Germinal center (tissue), 1 donor: Measurements from ENCODE around the gene HDAC4.

Source experiments
- DNase-seq: peaks from one replicate; pipeline ENCODE4 v3.0.0; 2012; ENCODE audit warnings: mixed read lengths, low spot score

The HDAC4 gene

DNA sequence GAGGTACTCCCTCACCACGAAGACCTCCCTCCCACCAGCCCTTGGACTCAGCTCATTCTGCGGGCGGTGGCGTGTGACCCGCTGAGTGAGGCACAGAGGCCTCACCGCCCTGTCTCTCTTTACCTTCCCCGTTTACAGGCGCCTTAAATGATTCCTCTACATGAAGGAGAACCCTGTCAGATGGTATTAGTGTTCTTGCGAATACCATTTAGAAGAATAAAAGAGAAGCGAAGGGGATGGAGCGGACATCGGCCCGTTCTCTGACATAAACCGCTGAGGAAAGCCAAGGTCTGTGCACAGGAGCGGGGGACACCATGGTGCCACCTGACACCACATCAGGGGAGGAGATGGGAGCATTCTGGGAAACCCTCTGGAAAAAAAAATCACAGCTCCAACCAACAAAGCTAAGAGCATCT, 179.8 kb downstream of the HDAC4 start:
- no peak for DNase-seq

DNA sequence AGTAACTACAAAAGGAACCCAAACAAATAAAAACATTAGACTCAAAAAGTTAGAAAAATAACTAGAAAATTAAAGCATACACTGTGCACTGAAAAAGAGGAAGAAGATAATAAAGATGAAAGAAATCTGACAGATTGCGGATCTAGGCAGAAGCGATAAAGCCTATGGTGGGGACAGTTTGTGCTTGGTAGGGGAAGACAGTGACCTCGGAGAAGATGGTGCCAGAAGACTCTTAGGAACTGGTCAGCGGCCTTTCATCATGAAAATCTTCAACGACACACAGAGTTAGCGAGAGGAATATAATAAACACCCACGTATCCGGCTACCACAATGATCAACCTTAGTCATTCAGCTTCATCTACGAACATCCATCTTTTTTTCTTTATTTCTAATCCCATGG, 180.5 kb downstream of the HDAC4 start:
- no peak for DNase-seq

GRCh38 chr2:239216614-239217273, 184.1 kb downstream of the HDAC4 start:
- no peak for DNase-seq

GRCh38 chr2:239215988-239216613, 184.7 kb downstream of the HDAC4 start:
- no peak for DNase-seq

- no peak for DNase-seq
These were observed 185.5 kb downstream of the HDAC4 start for GRCh38 chr2:239215136-239215925.

- DNase-seq: no peak
These were observed 186.1 kb downstream of the HDAC4 start for GRCh38 chr2:239214725-239215124.

DNA sequence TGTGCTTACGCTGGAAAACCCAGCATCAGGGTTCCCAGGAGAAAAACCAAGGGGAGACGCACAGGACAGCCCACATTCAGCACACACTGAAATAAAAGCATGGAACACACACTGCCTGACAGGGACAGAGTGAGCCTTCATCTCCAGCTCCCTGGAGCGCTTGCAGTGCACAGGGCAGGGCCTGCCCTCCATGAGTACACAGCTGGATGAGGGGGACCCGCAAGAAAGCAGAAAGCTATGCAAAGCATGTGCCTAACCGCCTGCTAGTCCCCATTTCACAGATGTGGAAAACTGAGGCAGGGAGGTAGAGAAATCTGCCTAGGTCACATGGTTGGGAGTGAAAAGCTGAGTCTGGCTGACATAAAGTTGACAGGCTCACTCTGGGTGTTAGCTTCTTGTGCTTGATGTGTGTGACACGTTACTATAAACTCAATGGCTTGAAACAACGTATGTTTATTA, 187.1 kb downstream of the HDAC4 start:
- no peak for DNase-seq

- DNase-seq: no peak
These were observed 187.7 kb downstream of the HDAC4 start for GRCh38 chr2:239212929-239213642.

GRCh38 chr2:239212121-239212928, 188.5 kb downstream of the HDAC4 start:
- no peak for DNase-seq

- DNase-seq: no peak
These were observed 189.3 kb downstream of the HDAC4 start for GRCh38 chr2:239211396-239212094.

GRCh38 chr2:239209783-239210182, 191.0 kb downstream of the HDAC4 start:
- DNase-seq: no peak

GRCh38 chr2:239208465-239209180, 192.2 kb downstream of the HDAC4 start:
- no peak for DNase-seq

DNA sequence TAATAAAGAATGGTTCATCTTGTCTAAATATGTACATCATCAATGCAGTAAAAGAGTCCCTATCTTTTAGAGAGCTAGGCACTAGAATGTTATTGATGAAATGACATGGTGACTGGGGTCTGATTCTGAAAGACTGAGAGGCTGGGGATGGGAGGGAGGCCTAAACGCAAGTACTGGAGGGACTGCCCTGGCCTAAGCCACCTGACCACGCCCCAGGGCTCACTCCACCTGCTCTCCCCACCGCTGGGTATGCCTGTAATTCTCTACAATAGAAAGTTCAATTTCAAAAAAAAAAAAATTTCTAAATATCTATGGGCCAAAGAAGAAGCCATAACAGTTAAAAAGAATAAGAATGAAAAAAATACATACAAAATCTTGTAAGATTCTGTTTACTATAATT, 194.0 kb downstream of the HDAC4 start:
- no peak for DNase-seq

- no peak for DNase-seq
These were observed 194.8 kb downstream of the HDAC4 start for GRCh38 chr2:239206042-239206441.

GRCh38 chr2:239204876-239205468, 195.8 kb downstream of the HDAC4 start:
- DNase-seq: no peak

GRCh38 chr2:239204136-239204875, 196.5 kb downstream of the HDAC4 start:
- no peak for DNase-seq

DNA sequence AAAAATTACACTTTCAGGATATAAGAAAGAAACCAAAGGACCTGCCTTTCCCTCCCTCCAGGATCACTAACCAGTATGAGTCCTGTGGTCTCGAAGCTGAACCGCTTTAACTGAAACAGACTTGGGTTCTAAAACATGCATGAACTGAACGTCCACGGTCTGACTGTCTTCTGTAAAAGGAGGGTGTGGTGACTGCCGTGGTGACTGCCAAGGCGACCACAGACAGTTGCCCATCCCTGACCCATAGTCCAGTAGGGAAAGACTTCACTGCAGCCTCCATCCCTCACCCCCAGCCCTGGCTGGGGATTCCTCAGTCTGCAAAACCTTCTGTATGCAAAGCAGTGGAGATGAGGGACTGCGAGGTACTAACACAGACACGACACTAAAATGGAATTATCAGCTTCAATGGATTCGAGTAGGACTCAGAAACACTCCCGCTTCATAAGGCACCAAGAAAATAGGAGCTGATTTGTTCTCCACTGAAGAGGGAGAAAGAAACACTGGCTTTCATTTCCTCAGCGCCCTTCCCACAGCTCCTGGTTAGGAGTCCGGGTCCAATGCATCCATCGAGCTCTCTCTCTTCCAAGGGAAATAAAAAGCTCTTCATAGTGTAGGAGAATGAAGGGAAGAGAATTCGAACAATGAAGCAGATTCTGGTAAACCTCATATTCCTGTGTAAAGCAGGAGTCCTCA, 197.2 kb downstream of the HDAC4 start:
- no peak for DNase-seq

DNA sequence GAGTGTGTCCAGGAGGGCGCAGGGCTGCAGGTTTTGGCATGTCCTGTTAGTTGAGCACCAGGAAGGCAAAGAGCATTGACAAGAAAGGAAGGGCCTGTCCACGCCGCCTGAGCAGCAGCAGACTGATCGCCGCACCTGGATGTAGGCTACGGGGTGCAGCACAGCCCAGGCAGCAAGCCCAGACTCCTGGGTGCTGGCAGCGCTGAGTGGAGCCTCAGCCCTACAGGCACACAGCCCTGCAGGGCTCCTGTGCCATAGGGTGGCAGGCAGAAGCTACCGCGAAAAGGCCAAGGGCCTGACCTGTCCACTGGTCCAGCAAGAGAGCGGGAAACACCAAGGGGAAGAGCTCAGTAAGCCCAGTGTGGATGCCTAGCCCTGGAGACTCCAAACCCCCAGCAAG, 198.0 kb downstream of the HDAC4 start:
- DNase-seq: no peak

DNA sequence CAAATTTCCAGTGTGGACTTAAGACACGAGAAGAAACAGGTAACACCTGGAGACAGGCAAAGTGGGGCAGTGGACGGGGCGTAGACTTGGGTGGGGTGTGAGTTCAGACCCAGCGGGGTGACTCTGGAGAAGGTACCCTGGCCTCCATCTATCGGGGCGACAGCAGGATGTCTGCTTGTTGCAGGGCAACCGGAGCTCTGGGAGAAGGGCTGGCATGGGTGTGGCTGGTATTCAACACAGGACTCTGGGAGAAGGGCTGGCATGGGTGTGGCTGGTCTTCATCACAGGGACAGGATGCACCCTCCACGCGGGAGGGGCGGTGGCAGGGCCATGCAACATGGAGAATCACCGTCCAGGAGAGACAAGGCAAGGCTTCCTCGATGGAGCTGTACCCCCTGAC, 198.5 kb downstream of the HDAC4 start:
- DNase-seq: no peak
